Measurements from ENCODE around the gene SNX32.

GRCh38 chr11:65801153-65801987 lies 32.4 kb upstream of the SNX32 start:
- TF ChIP-seq, protein P1, sequence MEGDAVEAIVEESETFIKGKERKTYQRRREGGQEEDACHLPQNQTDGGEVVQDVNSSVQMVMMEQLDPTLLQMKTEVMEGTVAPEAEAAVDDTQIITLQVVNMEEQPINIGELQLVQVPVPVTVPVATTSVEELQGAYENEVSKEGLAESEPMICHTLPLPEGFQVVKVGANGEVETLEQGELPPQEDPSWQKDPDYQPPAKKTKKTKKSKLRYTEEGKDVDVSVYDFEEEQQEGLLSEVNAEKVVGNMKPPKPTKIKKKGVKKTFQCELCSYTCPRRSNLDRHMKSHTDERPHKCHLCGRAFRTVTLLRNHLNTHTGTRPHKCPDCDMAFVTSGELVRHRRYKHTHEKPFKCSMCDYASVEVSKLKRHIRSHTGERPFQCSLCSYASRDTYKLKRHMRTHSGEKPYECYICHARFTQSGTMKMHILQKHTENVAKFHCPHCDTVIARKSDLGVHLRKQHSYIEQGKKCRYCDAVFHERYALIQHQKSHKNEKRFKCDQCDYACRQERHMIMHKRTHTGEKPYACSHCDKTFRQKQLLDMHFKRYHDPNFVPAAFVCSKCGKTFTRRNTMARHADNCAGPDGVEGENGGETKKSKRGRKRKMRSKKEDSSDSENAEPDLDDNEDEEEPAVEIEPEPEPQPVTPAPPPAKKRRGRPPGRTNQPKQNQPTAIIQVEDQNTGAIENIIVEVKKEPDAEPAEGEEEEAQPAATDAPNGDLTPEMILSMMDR (IDR thresholded peaks at IDR 0.05) = no peak
- TF ChIP-seq POLR2A (IDR thresholded peaks at IDR 0.05) = no peak

Measured in uterus (tissue), 2 donors.